Skeletal muscle tissue (tissue), 4 donors: ENCODE data around the gene KLHDC2. TPM values are rescaled to one million over a fixed set of nuclear protein-coding genes. Genes with fewer than 3 reads are reported as not detected.
"Not testable (repeated sequence)": the region's sequence is repeated elsewhere in the genome, so short reads cannot be mapped to it uniquely, and the experiment has no call there.

ENCODE experiments used
- H3K27ac ChIP-seq: one replicate; pipeline ENCODE4 v1.7.0; 2013; ENCODE audit warnings: mild to moderate bottlenecking, low read depth, low read length, inconsistent platforms
- H3K27me3 ChIP-seq, 3 donors: one replicate each; pipeline ENCODE4 v1.7.0; 2013; ENCODE audit warnings: low read length in 3 of 3; ENCODE audit not compliant: control insufficient read depth in 3 of 3, insufficient read depth in 3 of 3
- H3K36me3 ChIP-seq, 3 donors: one replicate each; pipeline ENCODE4 v1.7.0; 2013; ENCODE audit warnings: low read length in 3 of 3; ENCODE audit not compliant: control insufficient read depth in 3 of 3, insufficient read depth in 3 of 3
- H3K4me1 ChIP-seq, 3 donors: one replicate each; pipeline ENCODE4 v1.7.0; 2013; ENCODE audit warnings: low read length in 3 of 3, mild to moderate bottlenecking in 3 of 3; ENCODE audit not compliant: control insufficient read depth in 3 of 3, insufficient read depth in 3 of 3
- H3K4me3 ChIP-seq, 3 donors: one replicate each; pipeline ENCODE4 v1.7.0; 2013; ENCODE audit warnings: low read length in 3 of 3
- H3K9ac ChIP-seq, 3 donors: one replicate each; pipeline ENCODE4 v1.7.0; 2013; ENCODE audit warnings: low read length in 3 of 3, mild to moderate bottlenecking in 3 of 3, moderate library complexity in 2 of 3, low read depth in 1 of 3
- H3K9me3 ChIP-seq, 3 donors: one replicate each; pipeline ENCODE4 v1.7.0; 2013; ENCODE audit warnings: low read length in 3 of 3; ENCODE audit not compliant: control insufficient read depth in 3 of 3
- total RNA-seq: library from RNA; depleted of rRNA; stranded (reverse); fragments of >200 nt; gene quantifications from one replicate; pipeline ENCODE4 v1.2.3, GENCODE V29; 2014
- donor health status: Osteomylitis.

The KLHDC2 gene
- total RNA-seq, result 123 TPM

DNA sequence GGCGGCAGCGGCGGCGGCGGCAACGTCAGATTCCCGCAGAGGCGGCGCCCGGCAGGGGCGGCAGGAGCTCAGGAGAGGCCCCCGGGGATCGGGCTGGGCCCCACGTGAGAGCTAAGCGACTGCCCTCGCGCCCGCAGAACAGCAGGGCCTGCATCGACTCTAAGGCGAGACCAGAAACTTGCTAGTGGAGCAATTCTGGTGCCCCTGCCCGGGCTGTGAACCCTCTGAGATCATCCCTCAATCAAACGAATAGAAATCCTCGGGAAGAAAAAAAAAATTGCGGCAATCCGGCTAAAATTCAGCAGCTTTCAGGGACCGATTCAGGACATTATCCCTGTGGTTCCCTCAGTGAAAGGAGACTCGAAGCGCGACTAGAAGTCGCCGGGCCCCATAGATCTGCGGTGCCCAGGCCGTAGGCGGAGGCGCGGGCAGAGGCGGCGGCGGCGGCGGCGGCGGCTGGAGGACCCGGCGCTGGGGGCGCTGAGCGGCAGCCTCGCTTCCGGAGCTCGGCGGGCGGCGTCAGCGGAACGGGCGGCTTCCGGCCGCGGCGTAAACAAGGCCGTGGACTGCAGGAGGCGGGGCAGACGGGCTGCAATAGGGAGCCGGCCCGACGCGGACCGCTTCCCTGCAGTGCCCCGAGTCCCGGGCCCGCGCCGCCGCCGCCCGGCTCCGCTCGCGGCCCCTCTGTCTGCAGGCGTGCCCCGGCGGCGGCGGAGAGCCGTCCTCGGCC is at the start of gene KLHDC2:
TSS of gene KLHDC2 (plus strand) at position 583 of the 730 bp plus-strand sequence. CDS start 316 bp downstream, outside the sequence.
- Histone ChIP-seq H3K4me3 (peak within 1 kb of the TSS; percentile 93 to 100 (median 97)), H3K9ac (peak within 1 kb of the TSS; percentile 100), H3K36me3 (peaks cover 0 to 6% (median 0%) of the 10 kb centered on the region in 3 donors)

GRCh38 chr14:49720744-49721143 is 47.2 kb upstream of the KLHDC2 start:
- Histone ChIP-seq H3K9me3 (no peaks in the 10 kb centered on the region), H3K9ac (no peak overlapping the region), H3K27ac (no peak overlapping the region), H3K36me3 (peaks cover 3 to 18% (median 13%) of the 10 kb centered on the region in 3 donors), H3K4me3 (no peak overlapping the region), H3K27me3 (no peaks in the 10 kb centered on the region), H3K4me1 (no peaks in the 10 kb centered on the region)

More for the DNA sequence above, at the start of gene KLHDC2:
- Histone ChIP-seq H3K4me1 (peaks cover 20 to 32% (median 24%) of the 10 kb centered on the region in 3 donors), H3K27me3 (no peaks in the 10 kb centered on the region), H3K9me3 (no peaks in the 10 kb centered on the region), H3K27ac (peak within 1 kb of the TSS; percentile 97)

- H3K9me3 ChIP-seq, H3K4me3 ChIP-seq, H3K27ac ChIP-seq, H3K9ac ChIP-seq, H3K27me3 ChIP-seq, H3K4me1 ChIP-seq: not testable (repeated sequence)
- peaks cover 7 to 25% (median 21%) of the 10 kb centered on the region in 3 donors for H3K36me3 ChIP-seq
These were observed 46.1 kb upstream of the KLHDC2 start for GRCh38 chr14:49721733-49722435.

DNA sequence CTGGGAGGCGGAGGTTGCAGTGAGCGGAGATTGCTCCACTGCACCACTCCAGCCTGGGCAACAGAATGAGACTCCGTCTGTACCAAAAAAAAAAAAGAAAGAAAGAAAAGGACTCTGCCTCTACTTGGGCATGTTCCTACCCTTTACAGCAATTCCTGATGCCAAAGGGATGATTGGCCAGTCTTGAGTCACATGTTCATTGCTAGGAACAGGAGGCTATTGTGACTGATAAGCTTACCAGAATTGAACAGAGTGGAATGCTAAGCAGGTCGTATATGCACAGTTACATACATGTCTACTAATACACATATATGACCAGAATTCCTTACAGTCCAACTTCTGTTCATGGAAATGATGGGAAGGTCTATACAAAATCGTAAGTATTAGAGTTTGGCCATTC is 40.8 kb upstream of the KLHDC2 start:
- Histone ChIP-seq H3K4me3 (no peak overlapping the region), H3K36me3 (peaks cover 4 to 35% (median 27%) of the 10 kb centered on the region in 3 donors), H3K4me1 (no peaks in the 10 kb centered on the region), H3K27me3 (no peaks in the 10 kb centered on the region), H3K9ac (no peak overlapping the region), H3K27ac (no peak overlapping the region), H3K9me3 (no peaks in the 10 kb centered on the region)

DNA sequence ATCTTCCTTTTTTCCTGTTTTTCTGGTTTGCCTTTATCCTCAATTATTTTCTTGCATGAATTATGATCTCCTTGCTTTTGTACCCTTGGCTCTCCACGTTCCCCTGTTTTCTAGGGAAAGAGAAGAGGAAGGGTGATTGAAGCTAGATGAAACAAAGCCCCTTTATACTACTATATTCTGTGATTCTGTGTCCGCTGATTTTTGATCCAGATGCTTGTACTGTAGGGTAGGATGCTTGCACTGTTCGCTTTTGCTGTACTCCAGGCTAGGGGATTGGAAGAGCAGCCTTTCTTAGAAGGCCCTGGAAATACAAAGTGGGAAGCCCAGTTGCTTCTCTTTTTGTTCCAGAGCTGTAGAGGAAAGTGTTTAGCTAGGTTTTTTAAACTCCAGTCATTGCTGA is 35.1 kb upstream of the KLHDC2 start:
- H3K4me3 ChIP-seq, result no peak overlapping the region
- H3K9me3 ChIP-seq, result no peaks in the 10 kb centered on the region
- H3K4me1 ChIP-seq, result no peaks in the 10 kb centered on the region
- no peak overlapping the region for H3K9ac ChIP-seq
- peaks cover 0 to 31% (median 19%) of the 10 kb centered on the region in 3 donors for H3K36me3 ChIP-seq
- no peaks in the 10 kb centered on the region for H3K27me3 ChIP-seq
- H3K27ac ChIP-seq, result no peak overlapping the region

GRCh38 chr14:49733836-49734235 is 34.1 kb upstream of the KLHDC2 start:
- Histone ChIP-seq H3K27ac (no peak overlapping the region), H3K27me3 (no peaks in the 10 kb centered on the region), H3K36me3 (peaks cover 0 to 23% (median 17%) of the 10 kb centered on the region in 3 donors), H3K9me3 (no peaks in the 10 kb centered on the region), H3K4me3 (no peak overlapping the region), H3K4me1 (no peaks in the 10 kb centered on the region), H3K9ac (no peak overlapping the region)

- H3K36me3 ChIP-seq, result peaks cover 3 to 24% (median 8%) of the 10 kb centered on the region in 3 donors
- H3K27me3 ChIP-seq, H3K4me1 ChIP-seq, H3K9me3 ChIP-seq, H3K9ac ChIP-seq, H3K27ac ChIP-seq, H3K4me3 ChIP-seq: not testable (repeated sequence)
These were observed 32.3 kb upstream of the KLHDC2 start for GRCh38 chr14:49735669-49736068.

DNA sequence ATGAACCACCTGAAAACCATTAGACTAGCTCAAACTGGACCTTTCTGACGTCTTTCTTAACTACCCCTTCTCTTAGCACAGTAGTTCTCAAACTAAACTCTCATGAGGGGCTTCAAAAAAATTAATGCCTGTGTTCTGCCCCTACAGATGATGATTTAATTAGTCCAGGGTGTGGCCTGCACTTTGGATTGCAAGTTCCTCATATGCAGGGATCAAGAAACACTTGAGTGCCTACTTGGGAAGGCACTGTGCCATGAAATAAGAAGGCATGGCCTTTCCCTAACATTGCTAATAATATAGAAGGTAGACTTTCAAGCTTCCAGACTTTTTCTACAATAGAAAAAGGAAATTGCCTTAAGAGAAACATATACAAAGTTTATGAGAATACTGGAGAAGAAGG is 22.8 kb upstream of the KLHDC2 start:
- Histone ChIP-seq H3K9me3 (no peaks in the 10 kb centered on the region), H3K9ac (no peak overlapping the region), H3K4me3 (no peak overlapping the region), H3K27me3 (no peaks in the 10 kb centered on the region), H3K27ac (no peak overlapping the region), H3K4me1 (no peaks in the 10 kb centered on the region), H3K36me3 (peaks cover 10 to 40% (median 35%) of the 10 kb centered on the region in 3 donors)

DNA sequence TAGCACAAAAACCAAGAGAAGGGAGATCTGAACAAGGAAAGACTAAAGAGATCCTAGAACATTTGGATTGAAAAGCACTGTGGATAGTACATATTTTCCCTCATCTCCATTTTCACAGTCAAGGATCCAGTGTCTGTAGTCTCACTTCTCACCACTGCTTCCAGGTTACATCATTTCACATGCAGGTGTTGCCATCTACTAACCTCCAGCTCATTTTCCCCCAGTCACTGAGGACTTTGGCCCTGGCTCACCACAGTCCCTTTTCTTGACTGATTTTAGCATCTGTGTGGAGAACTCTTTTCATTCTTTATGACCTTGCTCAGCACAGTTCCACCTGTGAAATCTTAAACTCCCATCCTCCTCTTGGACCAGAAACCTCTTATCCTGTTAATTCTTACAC is 21.5 kb upstream of the KLHDC2 start:
- peaks cover 6 to 34% (median 31%) of the 10 kb centered on the region in 3 donors for H3K36me3 ChIP-seq
- not testable (repeated sequence) for H3K4me1 ChIP-seq, H3K27ac ChIP-seq, H3K9ac ChIP-seq, H3K4me3 ChIP-seq, H3K27me3 ChIP-seq, H3K9me3 ChIP-seq

- Histone ChIP-seq H3K9ac (no peak overlapping the region), H3K9me3 (no peaks in the 10 kb centered on the region), H3K36me3 (peaks cover 2 to 5% (median 3%) of the 10 kb centered on the region in 3 donors), H3K27me3 (no peaks in the 10 kb centered on the region), H3K4me3 (no peak overlapping the region), H3K4me1 (no peaks in the 10 kb centered on the region), H3K27ac (no peak overlapping the region)
These were observed 13.3 kb upstream of the KLHDC2 start for GRCh38 chr14:49754570-49755097.
